ENCODE data around the gene RNF41. TPM values are rescaled to one million over a fixed set of nuclear protein-coding genes. Genes with fewer than 3 reads are reported as not detected.

RNF41 gene
- total and polyA plus RNA-seq, 3 experiments from 2014 or later, result 41.2 to 47.4 (median 42.3) TPM

GRCh38 chr12:56188778-56189098 is 33.0 kb downstream of the RNF41 start:
- peak overlapping the region; percentile 86 to 92 (median 88) for H3K4me3 Mint-ChIP-seq
- H3K9me3 Mint-ChIP-seq, result no peaks in the 10 kb centered on the region
- ChIA-PET POLR2A (interaction anchor here (1.1 to 4.8 kb wide), 10 partner anchors 28 to 450 kb away, joined by 3 to 60 read pairs (median 11); partner anchors contain the start of genes ESYT1, MYL6, MYL6B and PA2G4), CTCF (interaction anchor here (0.8 to 6.4 kb wide), 24 partner anchors 8 to 450 kb away, joined by 3 to 121 read pairs (median 8); partner anchors contain the start of genes CS, ESYT1, MYL6 and RNF41)
- H3K36me3 ChIP-seq (ENCODE audit: insufficient read depth, low read length), result peaks cover 25% of the 10 kb centered on the region
- peak overlapping the region; percentile 46 for H3K4me3 ChIP-seq (ENCODE audit: low read length)
- peaks cover 31% of the 10 kb centered on the region for H3K4me1 ChIP-seq (ENCODE audit: insufficient read depth, low read length)
- DNase-seq, result peak in 2 of 5 donors; percentile 13 to 42
- peaks cover 40 to 54% (median 52%) of the 10 kb centered on the region in 3 donors for H3K4me1 Mint-ChIP-seq
- H3K27me3 ChIP-seq (ENCODE audit: insufficient read depth, low read length, poor library complexity, severe bottlenecking), result no peaks in the 10 kb centered on the region
- H3K27ac Mint-ChIP-seq, result peak overlapping the region; percentile 85 to 98 (median 92)
- H3K36me3 Mint-ChIP-seq, result peaks cover 0 to 46% (median 7%) of the 10 kb centered on the region in 3 donors
- peaks cover 0 to 8% of the 10 kb centered on the region in 2 donors for H3K27me3 Mint-ChIP-seq
- no peaks in the 10 kb centered on the region for H3K9me3 ChIP-seq (ENCODE audit: low read length)
- H3K27ac ChIP-seq (ENCODE audit: low read depth, low read length), result peak overlapping the region; percentile 75

DNA sequence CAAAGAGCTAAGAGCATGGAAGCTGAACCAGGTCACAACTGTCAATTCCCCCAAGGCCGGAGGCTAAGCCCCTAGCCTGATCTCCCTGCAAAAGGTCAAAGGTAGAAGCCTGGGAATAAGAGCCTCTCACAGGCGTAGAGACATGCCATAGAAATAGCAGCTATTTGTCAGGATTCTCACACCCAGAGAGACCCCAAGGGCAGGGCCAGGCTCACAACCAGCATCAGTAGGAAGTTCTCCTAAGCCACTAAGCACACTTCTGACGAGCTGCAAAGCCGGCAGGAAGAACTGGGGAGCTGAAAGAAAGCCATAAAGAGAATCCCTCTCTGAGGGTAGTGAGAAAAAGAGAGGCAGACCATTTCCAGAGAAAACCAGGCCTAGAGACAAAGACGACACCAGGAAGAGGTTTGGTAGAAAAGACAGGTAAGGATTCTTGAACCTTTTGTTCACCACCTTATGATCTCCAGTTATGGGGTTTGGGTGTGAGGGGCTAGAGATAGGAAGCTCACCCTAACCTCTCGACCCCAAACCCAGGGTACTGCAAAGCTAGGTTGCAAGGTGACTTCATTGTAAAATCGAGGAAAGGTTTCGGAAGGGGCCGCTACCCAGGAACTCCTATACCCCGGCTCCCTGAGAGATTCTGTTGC is 33.5 kb downstream of the RNF41 start:
- Histone ChIP-seq H3K9me3 (ENCODE audit: low read length) (no peaks in the 10 kb centered on the region), H3K4me3 (ENCODE audit: low read length) (peak overlapping the region; percentile 46), H3K4me1 (ENCODE audit: insufficient read depth, low read length) (peaks cover 31% of the 10 kb centered on the region), H3K36me3 (ENCODE audit: insufficient read depth, low read length) (peaks cover 29% of the 10 kb centered on the region), H3K27ac (ENCODE audit: low read depth, low read length) (peak overlapping the region; percentile 75), H3K27me3 (ENCODE audit: insufficient read depth, low read length, poor library complexity, severe bottlenecking) (no peaks in the 10 kb centered on the region)
- peaks cover 0 to 50% (median 7%) of the 10 kb centered on the region in 3 donors for H3K36me3 Mint-ChIP-seq
- peak overlapping the region; percentile 85 to 98 (median 92) for H3K27ac Mint-ChIP-seq
- ChIA-PET CTCF (interaction anchor here (1.1 to 6.4 kb wide), 12 partner anchors 13 to 276 kb away, joined by 3 to 121 read pairs (median 16); partner anchors contain the start of genes ESYT1, MYL6, RNF41 and RPL41), POLR2A (interaction anchor here (0.9 to 4.8 kb wide), 7 partner anchors 27 to 142 kb away, joined by 3 to 60 read pairs (median 11); partner anchors contain the start of genes ESYT1, MYL6B, PA2G4 and RNF41)
- peaks cover 39 to 50% (median 48%) of the 10 kb centered on the region in 3 donors for H3K4me1 Mint-ChIP-seq
- DNase-seq, result peak in 1 of 5 donors; percentile 27
- peaks cover 0 to 8% of the 10 kb centered on the region in 2 donors for H3K27me3 Mint-ChIP-seq
- H3K4me3 Mint-ChIP-seq, result peak overlapping the region; percentile 86 to 92 (median 88)
- no peaks in the 10 kb centered on the region for H3K9me3 Mint-ChIP-seq

DNA sequence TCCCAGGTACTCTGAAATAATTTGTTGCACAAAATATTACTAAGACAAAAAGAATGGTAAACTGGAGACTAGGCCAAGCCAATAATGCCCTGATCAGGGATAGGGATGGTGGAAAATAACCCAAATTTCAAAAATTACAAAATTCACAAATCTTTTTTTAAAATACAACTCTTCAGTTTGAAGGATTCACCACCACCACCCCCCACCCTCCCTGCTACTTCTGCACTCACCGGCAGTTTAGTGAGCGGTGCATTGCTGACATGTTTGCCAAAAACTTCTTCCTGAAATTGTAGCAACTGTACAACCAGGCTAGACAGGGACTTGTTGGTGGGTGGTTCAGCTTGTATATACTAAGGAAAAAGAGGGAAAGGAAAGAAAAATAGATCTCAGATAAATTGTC is 34.8 kb downstream of the RNF41 start:
- POLR2A ChIA-PET, result interaction anchor here (4.3 kb wide), 1 partner anchor 59 kb away, joined by 58 read pairs; the partner anchor contains the start of gene ESYT1
- peak overlapping the region in 6 of 8 donors; percentile 42 to 96 (median 74) for H3K27ac Mint-ChIP-seq
- H3K36me3 Mint-ChIP-seq, result peaks cover 0 to 58% (median 9%) of the 10 kb centered on the region in 3 donors
- CTCF ChIA-PET, result interaction anchor here (3.6 to 6.4 kb wide), 3 partner anchors 25 to 68 kb away, joined by 23 to 121 read pairs (median 101); partner anchors contain the start of genes ESYT1, RPL41 and ZC3H10
- Histone ChIP-seq H3K27me3 (ENCODE audit: insufficient read depth, low read length, poor library complexity, severe bottlenecking) (no peaks in the 10 kb centered on the region), H3K9me3 (ENCODE audit: low read length) (no peaks in the 10 kb centered on the region), H3K4me1 (ENCODE audit: insufficient read depth, low read length) (peaks cover 25% of the 10 kb centered on the region), H3K27ac (ENCODE audit: low read depth, low read length) (no peak overlapping the region), H3K36me3 (ENCODE audit: insufficient read depth, low read length) (peaks cover 34% of the 10 kb centered on the region), H3K4me3 (ENCODE audit: low read length) (no peak overlapping the region)
- no peak for DNase-seq
- H3K27me3 Mint-ChIP-seq, result peaks cover 0 to 8% of the 10 kb centered on the region in 2 donors
- no peaks in the 10 kb centered on the region for H3K9me3 Mint-ChIP-seq
- H3K4me1 Mint-ChIP-seq, result peaks cover 31 to 43% (median 41%) of the 10 kb centered on the region in 3 donors
- peak overlapping the region in 3 of 7 donors; percentile 19 to 87 (median 19) for H3K4me3 Mint-ChIP-seq

GRCh38 chr12:56178347-56178746 is 43.4 kb downstream of the RNF41 start:
- peaks cover 63% of the 10 kb centered on the region for H3K36me3 ChIP-seq (ENCODE audit: insufficient read depth, low read length)
- ChIA-PET CTCF (interaction anchor here (0.9 to 1.4 kb wide), 2 partner anchors 15 to 60 kb away, joined by 3 read pairs; partner anchors contain the start of gene ZC3H10), POLR2A (no interaction called here)
- DNase-seq, result no peak
- H3K27me3 ChIP-seq (ENCODE audit: insufficient read depth, low read length, poor library complexity, severe bottlenecking), result no peaks in the 10 kb centered on the region
- no peak overlapping the region for H3K4me3 ChIP-seq (ENCODE audit: low read length)
- Mint-ChIP-seq H3K27me3 (no peaks in the 10 kb centered on the region), H3K4me3 (no peak overlapping the region), H3K36me3 (peaks cover 0 to 83% (median 28%) of the 10 kb centered on the region in 3 donors), H3K4me1 (no peaks in the 10 kb centered on the region), H3K27ac (peak overlapping the region in 2 of 8 donors; percentile 42 to 83), H3K9me3 (no peaks in the 10 kb centered on the region)
- no peaks in the 10 kb centered on the region for H3K4me1 ChIP-seq (ENCODE audit: insufficient read depth, low read length)
- no peaks in the 10 kb centered on the region for H3K9me3 ChIP-seq (ENCODE audit: low read length)
- no peak overlapping the region for H3K27ac ChIP-seq (ENCODE audit: low read depth, low read length)

DNA sequence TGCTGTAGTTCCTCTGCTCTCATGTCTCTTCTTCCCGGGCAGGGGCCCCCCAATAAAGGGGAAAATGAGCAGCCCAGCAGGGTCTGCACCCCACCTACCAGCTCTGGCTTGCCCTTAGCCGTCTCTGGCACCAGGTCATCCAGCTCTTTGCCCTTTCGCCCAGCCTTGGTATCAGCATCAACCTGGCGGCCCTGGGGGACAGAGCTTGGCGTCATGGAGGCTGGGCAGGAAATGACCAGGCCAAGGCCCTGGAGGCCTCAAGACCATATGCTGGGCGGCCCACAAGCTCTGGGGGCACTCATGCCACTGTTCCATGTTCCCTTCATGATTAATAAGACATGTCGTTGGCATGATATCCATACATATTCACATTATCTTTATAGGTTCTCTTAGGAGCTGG is 48.9 kb downstream of the RNF41 start:
- Histone ChIP-seq H3K4me1 (ENCODE audit: insufficient read depth, low read length) (no peaks in the 10 kb centered on the region), H3K4me3 (ENCODE audit: low read length) (no peak overlapping the region), H3K27ac (ENCODE audit: low read depth, low read length) (no peak overlapping the region), H3K9me3 (ENCODE audit: low read length) (no peaks in the 10 kb centered on the region), H3K36me3 (ENCODE audit: insufficient read depth, low read length) (peaks cover 77% of the 10 kb centered on the region), H3K27me3 (ENCODE audit: insufficient read depth, low read length, poor library complexity, severe bottlenecking) (no peaks in the 10 kb centered on the region)
- DNase-seq, result no peak
- Mint-ChIP-seq H3K27me3 (no peaks in the 10 kb centered on the region), H3K36me3 (peaks cover 0 to 86% (median 17%) of the 10 kb centered on the region in 3 donors), H3K9me3 (no peaks in the 10 kb centered on the region), H3K27ac (peak overlapping the region in 2 of 8 donors; percentile 14 to 33), H3K4me3 (no peak overlapping the region), H3K4me1 (no peaks in the 10 kb centered on the region)
- CTCF ChIA-PET, result interaction anchor here (1.0 to 2.6 kb wide), 3 partner anchors 11 to 233 kb away, joined by 3 to 12 read pairs (median 3); partner anchors contain the start of gene SMARCC2
- POLR2A ChIA-PET, result interaction anchor here (0.7 to 0.9 kb wide), 2 partner anchors 8 to 76 kb away, joined by 3 read pairs; no protein-coding TSS in a partner anchor

- Mint-ChIP-seq H3K9me3 (no peaks in the 10 kb centered on the region), H3K4me1 (no peaks in the 10 kb centered on the region), H3K36me3 (peaks cover 3 to 87% (median 14%) of the 10 kb centered on the region in 3 donors), H3K27me3 (no peaks in the 10 kb centered on the region), H3K4me3 (peak overlapping the region in 1 of 7 donors; percentile 52), H3K27ac (peak overlapping the region in 5 of 8 donors; percentile 17 to 80 (median 68))
- Histone ChIP-seq H3K27ac (ENCODE audit: low read depth, low read length) (no peak overlapping the region), H3K9me3 (ENCODE audit: low read length) (no peaks in the 10 kb centered on the region), H3K36me3 (ENCODE audit: insufficient read depth, low read length) (peaks cover 70% of the 10 kb centered on the region), H3K27me3 (ENCODE audit: insufficient read depth, low read length, poor library complexity, severe bottlenecking) (no peaks in the 10 kb centered on the region), H3K4me1 (ENCODE audit: insufficient read depth, low read length) (no peaks in the 10 kb centered on the region), H3K4me3 (ENCODE audit: low read length) (no peak overlapping the region)
- no peak for DNase-seq
- CTCF ChIA-PET, result interaction anchor here (0.9 to 1.2 kb wide), 2 partner anchors 21 to 190 kb away, joined by 3 read pairs; partner anchors contain the start of gene STAT2
- POLR2A ChIA-PET, result no interaction called here
Observed at GRCh38 chr12:56169229-56169759, 52.4 kb downstream of the RNF41 start.

GRCh38 chr12:56165369-56165768 is 56.4 kb downstream of the RNF41 start:
- Histone ChIP-seq H3K27ac (ENCODE audit: low read depth, low read length) (no peak overlapping the region), H3K9me3 (ENCODE audit: low read length) (no peaks in the 10 kb centered on the region), H3K27me3 (ENCODE audit: insufficient read depth, low read length, poor library complexity, severe bottlenecking) (no peaks in the 10 kb centered on the region), H3K36me3 (ENCODE audit: insufficient read depth, low read length) (peaks cover 63% of the 10 kb centered on the region), H3K4me1 (ENCODE audit: insufficient read depth, low read length) (peaks cover 14% of the 10 kb centered on the region), H3K4me3 (ENCODE audit: low read length) (no peak overlapping the region)
- H3K4me1 Mint-ChIP-seq, result peaks cover 15 to 18% (median 15%) of the 10 kb centered on the region in 3 donors
- H3K27ac Mint-ChIP-seq, result peak overlapping the region in 5 of 8 donors; percentile 11 to 82 (median 35)
- H3K9me3 Mint-ChIP-seq, result no peaks in the 10 kb centered on the region
- H3K36me3 Mint-ChIP-seq, result peaks cover 3 to 88% (median 15%) of the 10 kb centered on the region in 3 donors
- CTCF ChIA-PET, result interaction anchor here (1.3 to 1.8 kb wide), 5 partner anchors 10 to 40 kb away, joined by 3 to 4 read pairs (median 4); partner anchors contain the start of genes MYL6B and SMARCC2
- POLR2A ChIA-PET, result interaction anchor here (0.9 kb wide), 1 partner anchor 8 kb away, joined by 3 read pairs; no protein-coding TSS in a partner anchor
- H3K27me3 Mint-ChIP-seq, result no peaks in the 10 kb centered on the region
- no peak for DNase-seq
- H3K4me3 Mint-ChIP-seq, result peak overlapping the region in 1 of 7 donors; percentile 24
